Hepatocyte (in vitro differentiated cells): ENCODE measurements around the gene SLC44A3.

ENCODE experiments used
- EZH2 ChIP-seq: fragments of 200-600 bp; sonication (generic); IDR thresholded peaks from 2 replicates; pipeline ENCODE4 v1.6.1; 2016; ENCODE audit warnings: antibody characterized with exemption, mild to moderate bottlenecking, borderline replicate concordance
- TF ChIP-seq, protein P1 (sequence below): fragments of 200-600 bp; sonication (generic); IDR thresholded peaks from 2 replicates; pipeline ENCODE4 v1.5.1; 2016; ENCODE audit warnings: antibody characterized with exemption, mild to moderate bottlenecking; ENCODE audit not compliant: poor library complexity

GRCh38 chr1:94799206-94799605 is 21.0 kb upstream of the SLC44A3 start:
- TF ChIP-seq, protein P1, sequence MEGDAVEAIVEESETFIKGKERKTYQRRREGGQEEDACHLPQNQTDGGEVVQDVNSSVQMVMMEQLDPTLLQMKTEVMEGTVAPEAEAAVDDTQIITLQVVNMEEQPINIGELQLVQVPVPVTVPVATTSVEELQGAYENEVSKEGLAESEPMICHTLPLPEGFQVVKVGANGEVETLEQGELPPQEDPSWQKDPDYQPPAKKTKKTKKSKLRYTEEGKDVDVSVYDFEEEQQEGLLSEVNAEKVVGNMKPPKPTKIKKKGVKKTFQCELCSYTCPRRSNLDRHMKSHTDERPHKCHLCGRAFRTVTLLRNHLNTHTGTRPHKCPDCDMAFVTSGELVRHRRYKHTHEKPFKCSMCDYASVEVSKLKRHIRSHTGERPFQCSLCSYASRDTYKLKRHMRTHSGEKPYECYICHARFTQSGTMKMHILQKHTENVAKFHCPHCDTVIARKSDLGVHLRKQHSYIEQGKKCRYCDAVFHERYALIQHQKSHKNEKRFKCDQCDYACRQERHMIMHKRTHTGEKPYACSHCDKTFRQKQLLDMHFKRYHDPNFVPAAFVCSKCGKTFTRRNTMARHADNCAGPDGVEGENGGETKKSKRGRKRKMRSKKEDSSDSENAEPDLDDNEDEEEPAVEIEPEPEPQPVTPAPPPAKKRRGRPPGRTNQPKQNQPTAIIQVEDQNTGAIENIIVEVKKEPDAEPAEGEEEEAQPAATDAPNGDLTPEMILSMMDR = no peak
- no peak for TF ChIP-seq EZH2
